ENCODE measurements around the gene PRSS21.

PRSS21 gene

GRCh38 chr16:2790631-2791030 is 26.4 kb upstream of the PRSS21 start:
- no peak for DNase-seq
- H3K27me3 Mint-ChIP-seq (ENCODE audit: low read depth, poor library complexity): peaks cover 69% of the 10 kb centered on the region
- no peaks in the 10 kb centered on the region for H3K9me3 Mint-ChIP-seq
- no peak for TF ChIP-seq CTCF (IDR thresholded peaks at IDR 0.05)
- peaks cover 27% of the 10 kb centered on the region for H3K4me1 Mint-ChIP-seq
- no peaks in the 10 kb centered on the region for H3K36me3 Mint-ChIP-seq (ENCODE audit: low read depth)
- H3K27ac Mint-ChIP-seq: no peak overlapping the region
- H3K4me3 Mint-ChIP-seq: no peak overlapping the region

DNA sequence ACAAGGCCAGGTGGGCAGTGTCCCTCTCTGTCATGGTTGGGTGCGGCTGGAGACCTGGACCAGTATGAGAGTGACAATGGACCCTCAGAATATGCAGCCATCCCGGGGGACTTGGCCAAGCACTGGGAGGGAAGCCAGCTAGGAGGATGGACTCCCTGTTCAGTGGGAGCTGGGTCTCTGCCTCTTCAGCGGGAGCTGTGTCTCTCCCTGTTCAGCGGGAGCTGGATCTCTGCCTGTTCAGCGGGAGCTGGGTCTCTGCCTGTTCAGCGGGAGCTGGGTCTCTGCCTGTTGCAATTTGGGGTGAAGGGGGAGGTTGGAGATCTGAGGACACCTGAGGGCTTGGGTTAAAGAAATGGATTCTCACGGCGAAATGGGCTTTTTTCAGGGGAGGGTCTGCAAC is 25.9 kb upstream of the PRSS21 start:
- Mint-ChIP-seq H3K9me3 (no peaks in the 10 kb centered on the region), H3K4me3 (no peak overlapping the region), H3K36me3 (ENCODE audit: low read depth) (no peaks in the 10 kb centered on the region), H3K4me1 (peaks cover 29% of the 10 kb centered on the region), H3K27me3 (ENCODE audit: low read depth, poor library complexity) (peaks cover 70% of the 10 kb centered on the region), H3K27ac (no peak overlapping the region)
- no peak for DNase-seq
- no peak for TF ChIP-seq CTCF (IDR thresholded peaks at IDR 0.05)

DNA sequence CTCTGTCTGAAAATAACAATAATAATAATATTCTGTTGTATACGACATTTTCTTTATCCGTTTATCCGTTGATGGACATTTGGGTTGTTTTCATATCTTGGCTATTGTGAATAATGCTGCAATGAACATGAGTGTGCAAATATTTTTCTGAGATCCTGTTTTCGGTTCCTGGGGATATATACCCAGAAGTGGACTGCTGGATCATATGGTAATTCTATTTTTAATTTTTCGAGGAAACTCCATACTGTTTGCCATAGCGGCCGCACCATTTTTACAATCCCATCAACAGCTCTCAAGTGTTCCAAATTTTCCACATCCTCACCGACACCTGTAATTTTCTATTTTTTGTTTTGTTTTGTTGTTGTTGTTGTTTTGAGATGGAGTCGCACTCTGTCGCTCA is 24.1 kb upstream of the PRSS21 start:
- DNase-seq: no peak
- Mint-ChIP-seq H3K36me3 (ENCODE audit: low read depth) (no peaks in the 10 kb centered on the region), H3K27me3 (ENCODE audit: low read depth, poor library complexity) (peaks cover 69% of the 10 kb centered on the region), H3K4me3 (no peak overlapping the region), H3K9me3 (peaks cover 4% of the 10 kb centered on the region), H3K27ac (no peak overlapping the region), H3K4me1 (peaks cover 25% of the 10 kb centered on the region)
- no peak for TF ChIP-seq CTCF (IDR thresholded peaks at IDR 0.05)

GRCh38 chr16:2795395-2796143 is 21.5 kb upstream of the PRSS21 start:
- no peak overlapping the region for H3K4me3 Mint-ChIP-seq
- no peak for DNase-seq
- H3K27me3 Mint-ChIP-seq (ENCODE audit: low read depth, poor library complexity): peaks cover 53% of the 10 kb centered on the region
- no peak for TF ChIP-seq CTCF (IDR thresholded peaks at IDR 0.05)
- H3K4me1 Mint-ChIP-seq: peaks cover 17% of the 10 kb centered on the region
- H3K9me3 Mint-ChIP-seq: peaks cover 4% of the 10 kb centered on the region
- H3K27ac Mint-ChIP-seq: no peak overlapping the region
- no peaks in the 10 kb centered on the region for H3K36me3 Mint-ChIP-seq (ENCODE audit: low read depth)

DNA sequence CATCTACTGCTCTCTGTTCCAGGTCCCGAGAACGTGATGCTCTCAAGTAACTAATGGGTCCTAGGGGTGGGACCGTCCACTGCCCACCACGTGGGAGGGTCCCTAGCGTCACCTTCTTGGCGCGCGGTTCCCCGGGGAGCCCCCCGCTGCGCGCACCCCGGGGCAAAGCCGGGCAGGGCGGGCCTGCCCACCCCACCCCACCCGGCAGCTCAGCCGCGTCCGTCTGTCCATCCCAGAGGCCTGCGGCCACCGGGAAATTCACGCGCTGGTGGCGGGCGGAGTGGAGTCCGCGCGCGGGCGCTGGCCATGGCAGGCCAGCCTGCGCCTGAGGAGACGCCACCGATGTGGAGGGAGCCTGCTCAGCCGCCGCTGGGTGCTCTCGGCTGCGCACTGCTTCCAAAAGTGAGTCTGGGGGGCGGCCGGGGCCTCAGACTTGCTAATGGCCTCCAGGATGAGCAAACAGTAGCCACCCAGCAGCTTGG is 18.3 kb upstream of the PRSS21 start:
- H3K4me1 Mint-ChIP-seq: peaks cover 17% of the 10 kb centered on the region
- no peak for TF ChIP-seq CTCF (IDR thresholded peaks at IDR 0.05)

More for the DNA sequence above, 18.3 kb upstream of the PRSS21 start:
- DNase-seq: no peak
- Mint-ChIP-seq H3K36me3 (ENCODE audit: low read depth) (no peaks in the 10 kb centered on the region), H3K4me3 (no peak overlapping the region), H3K9me3 (peaks cover 16% of the 10 kb centered on the region), H3K27me3 (ENCODE audit: low read depth, poor library complexity) (peaks cover 22% of the 10 kb centered on the region), H3K27ac (no peak overlapping the region)

Data from nephron progenitor cell (in vitro differentiated cells).